IPS DF 19.7 (cell line): ENCODE measurements around the gene STRADA.
A peak's percentile ranks its signal among the peaks of the same experiment; 100 is the strongest.

Experiments
- DNase-seq: peaks from one replicate; pipeline ENCODE4 v3.0.0-alpha.2; 2013; ENCODE audit warnings: low read depth, low spot score

Gene STRADA, protein sequence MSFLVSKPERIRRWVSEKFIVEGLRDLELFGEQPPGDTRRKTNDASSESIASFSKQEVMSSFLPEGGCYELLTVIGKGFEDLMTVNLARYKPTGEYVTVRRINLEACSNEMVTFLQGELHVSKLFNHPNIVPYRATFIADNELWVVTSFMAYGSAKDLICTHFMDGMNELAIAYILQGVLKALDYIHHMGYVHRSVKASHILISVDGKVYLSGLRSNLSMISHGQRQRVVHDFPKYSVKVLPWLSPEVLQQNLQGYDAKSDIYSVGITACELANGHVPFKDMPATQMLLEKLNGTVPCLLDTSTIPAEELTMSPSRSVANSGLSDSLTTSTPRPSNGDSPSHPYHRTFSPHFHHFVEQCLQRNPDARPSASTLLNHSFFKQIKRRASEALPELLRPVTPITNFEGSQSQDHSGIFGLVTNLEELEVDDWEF

DNA sequence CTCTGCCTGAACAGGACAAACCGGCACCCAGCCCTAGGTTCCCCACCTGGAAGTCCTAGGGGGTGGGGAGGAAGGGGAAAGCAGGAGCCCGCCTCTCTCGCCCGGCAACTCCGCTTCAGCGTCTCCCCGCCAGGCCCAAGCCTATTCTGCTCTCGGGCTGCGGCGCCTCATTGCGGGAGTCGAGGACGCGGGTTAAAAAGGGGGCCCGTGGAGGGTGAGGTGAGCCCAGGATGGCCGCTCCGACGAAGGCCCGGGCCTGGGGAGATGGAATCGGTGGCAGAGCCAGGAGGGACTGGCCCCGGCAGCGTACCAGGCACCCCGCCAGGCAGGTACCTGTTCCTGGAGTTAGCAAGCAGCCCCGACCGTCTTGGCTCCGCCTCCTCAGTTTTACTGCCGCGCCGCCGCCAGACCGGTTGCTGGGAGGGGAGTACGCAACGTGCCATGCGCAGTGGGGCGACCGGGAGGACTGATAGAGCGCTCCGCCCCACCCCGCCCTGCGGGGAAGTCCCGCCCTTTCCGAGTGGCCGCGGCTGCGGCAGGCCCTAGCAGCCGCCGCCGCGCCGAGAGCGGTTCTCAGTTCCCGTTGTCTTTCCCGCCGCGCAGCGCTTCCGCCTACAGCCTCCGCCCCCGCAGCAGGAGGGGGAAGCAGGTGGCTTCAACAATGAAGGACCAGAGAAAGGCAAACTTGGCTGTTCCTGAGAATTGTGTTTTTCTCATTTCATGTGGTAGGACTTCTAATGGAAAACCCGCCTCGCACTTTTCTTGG, at the start of gene STRADA:
TSS of gene STRADA (minus strand) at position 392 of the 766 bp plus-strand sequence. CDS start 13,430 bp downstream, outside the sequence.
- DNase-seq, result peak; percentile 93

DNA sequence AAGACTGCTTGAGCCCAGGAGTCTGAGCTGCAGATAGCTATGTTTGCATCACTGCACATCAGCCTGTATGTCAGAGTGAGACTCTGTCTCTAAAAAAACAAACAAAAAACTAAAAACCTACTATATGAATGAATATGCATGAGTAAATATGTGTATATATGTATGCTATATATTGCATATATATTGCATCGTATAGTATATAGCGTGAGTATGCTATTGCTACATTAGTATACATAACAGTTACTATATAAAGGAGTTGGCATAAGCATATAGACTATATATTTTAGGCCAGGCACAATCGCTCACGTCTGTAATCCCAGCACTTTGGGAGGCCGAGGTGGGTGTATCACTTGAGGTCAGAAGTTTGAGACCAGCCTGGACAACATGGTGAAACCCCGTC, 48.5 kb upstream of the STRADA start:
- DNase-seq, result no peak

DNA sequence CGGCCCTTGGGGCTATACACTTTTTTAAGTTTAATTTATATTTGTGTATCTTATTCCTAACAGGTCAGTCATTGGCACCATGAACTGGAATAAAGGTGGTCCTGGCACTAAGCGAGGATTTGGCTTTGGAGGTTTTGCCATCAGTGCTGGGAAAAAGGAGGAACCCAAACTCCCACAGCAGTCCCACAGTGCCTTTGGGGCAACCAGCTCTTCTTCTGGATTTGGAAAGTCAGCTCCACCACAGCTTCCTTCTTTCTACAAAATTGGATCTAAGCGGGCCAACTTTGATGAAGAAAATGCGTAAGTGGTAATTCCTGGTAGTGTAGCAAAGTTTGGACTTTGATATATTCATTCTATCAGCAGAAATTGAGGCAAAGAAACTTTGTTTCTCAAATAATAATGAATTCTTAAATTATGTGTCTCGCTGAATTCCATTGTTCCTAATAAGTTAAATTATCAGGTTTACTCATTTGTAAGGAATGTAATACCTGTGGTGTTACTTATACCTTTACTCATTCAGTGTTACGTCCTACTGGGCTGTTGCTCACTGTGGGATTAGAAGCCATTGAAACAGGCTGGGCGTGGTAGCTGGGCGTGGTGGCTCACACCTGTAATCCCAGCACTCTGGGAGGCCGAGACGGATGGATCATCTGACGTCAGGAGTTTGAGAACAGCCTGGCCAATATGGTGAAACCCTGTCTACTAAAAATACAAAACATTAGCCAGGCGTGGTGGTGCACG, 45.5 kb upstream of the STRADA start:
- no peak for DNase-seq

DNA sequence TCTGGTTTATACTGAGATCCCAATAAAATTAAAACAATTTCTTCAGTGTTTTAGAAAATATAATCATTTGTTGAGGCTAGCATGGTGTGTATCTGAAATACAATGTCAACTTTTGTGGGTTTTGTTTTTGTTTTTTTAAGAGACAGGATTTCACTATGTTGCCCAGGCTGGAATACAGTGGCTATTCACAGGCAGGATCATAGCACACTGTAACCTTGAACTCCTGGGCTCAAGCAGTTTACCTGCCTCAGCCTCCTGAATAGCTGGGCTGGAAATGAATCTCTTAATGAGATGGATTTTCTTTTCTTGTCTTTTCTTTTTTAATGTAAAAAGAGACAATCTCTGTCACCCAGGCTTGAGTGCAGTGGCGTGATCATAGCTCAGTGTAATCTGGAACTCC, 44.5 kb upstream of the STRADA start:
- no peak for DNase-seq

DNA sequence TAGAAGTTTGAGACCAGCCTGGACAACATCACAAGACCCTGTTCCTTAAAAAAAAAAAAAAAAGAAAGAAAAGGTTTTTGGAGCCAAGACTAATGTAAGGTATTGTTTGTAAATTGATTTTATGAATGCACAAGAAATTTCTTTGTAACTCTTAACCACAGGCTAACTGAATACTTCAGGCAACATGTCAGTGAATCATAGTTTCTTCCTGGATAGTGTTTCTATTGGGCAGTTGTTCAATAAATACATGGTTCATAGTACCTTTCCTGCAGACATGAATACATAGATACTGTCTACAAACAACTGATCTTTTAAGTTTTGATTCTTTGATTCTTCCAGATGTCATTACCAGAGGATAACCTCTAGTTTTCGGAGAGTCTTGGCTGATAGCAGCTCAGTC, 44.0 kb upstream of the STRADA start:
- DNase-seq, result no peak

DNA sequence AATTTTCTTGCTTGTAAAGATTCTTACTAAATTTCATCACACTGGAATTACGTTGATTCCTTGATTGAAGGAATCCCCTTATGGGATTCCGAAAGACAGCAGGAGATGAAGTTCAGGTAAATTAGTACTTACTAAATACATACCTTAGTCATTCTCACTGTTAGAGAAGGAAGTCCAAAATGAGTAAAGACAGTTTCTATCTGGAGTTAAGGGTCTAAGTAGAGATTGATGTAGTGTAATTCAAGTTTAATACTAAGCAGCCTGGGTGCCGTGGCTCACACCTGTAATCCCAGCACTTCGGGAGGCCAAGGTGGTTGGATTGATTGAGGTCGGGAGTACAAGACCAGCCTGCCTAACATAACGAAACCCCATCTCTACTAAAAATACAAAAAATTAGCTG, 41.9 kb upstream of the STRADA start:
- no peak for DNase-seq

DNA sequence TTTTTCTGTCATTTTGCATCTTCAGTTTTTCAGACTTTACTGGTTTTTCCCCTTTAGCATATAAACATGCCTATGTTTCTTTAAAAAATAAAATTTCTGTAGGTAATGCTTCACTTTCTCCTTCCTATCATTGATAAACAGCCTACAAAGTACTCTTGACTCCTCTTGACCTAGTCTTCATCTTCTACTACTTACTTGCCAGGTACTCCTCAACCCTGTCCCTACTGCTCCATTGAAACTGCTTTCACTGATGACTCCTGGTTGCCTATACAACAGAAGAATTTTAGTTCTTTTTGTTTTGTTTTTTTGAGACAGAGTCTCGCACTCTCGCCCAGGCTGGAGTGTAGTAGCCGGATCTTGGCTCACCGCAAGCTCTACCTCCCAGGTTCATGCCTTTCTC, 39.3 kb upstream of the STRADA start:
- DNase-seq, result no peak

DNA sequence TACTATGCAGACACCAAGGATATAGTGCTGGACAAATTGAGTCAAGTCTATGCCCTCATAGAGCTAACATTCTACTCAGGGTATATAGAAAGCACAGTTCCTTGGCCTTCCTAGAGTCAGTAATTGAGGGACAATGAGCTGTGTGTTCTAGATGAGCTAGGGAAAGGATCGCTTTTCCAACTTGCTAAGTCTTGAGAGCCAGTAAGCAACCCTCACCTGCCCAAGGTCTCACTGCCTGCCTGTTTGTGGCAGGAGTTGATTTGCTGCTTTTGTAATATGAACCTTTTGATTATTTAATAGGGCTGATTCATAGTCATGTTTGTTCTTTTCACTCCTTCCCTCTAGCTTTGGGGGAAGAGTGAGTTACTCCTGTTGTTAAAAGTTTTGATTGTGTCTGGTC, 38.9 kb upstream of the STRADA start:
- DNase-seq, result no peak

DNA sequence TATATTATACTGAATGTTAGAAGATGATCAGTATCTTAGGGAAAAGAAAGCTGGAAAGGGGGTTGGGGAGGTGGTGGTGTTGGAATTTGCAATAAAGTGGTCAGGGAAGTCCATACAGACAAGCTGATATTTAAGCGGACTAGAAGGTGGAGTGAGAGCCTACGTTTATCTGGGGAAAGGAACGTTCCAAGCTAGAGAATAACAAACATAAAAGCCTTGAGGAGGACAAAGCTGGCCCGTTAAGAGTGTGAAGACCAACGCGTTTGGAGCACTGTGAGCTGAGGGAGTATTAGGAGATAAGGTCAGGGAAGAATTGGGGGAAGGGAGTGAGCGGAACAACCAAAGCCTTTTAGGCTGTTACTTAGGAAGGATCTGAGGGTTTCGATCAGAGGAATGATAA, 33.8 kb upstream of the STRADA start:
- no peak for DNase-seq

DNA sequence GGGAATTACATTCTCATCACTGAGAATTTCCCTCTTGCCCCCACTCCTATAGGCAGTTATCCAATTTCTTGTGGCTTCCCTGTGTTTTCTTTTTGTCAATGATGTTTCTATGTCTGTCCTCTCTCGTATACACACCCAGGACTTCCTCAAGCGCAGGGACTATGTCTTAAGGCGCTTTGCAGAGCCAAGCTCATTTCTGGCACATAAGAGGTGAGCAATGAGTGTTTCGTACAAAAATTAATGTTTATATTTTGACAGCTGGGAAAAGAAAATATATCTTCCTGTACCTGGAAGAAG, 33.3 kb upstream of the STRADA start:
- no peak for DNase-seq

DNA sequence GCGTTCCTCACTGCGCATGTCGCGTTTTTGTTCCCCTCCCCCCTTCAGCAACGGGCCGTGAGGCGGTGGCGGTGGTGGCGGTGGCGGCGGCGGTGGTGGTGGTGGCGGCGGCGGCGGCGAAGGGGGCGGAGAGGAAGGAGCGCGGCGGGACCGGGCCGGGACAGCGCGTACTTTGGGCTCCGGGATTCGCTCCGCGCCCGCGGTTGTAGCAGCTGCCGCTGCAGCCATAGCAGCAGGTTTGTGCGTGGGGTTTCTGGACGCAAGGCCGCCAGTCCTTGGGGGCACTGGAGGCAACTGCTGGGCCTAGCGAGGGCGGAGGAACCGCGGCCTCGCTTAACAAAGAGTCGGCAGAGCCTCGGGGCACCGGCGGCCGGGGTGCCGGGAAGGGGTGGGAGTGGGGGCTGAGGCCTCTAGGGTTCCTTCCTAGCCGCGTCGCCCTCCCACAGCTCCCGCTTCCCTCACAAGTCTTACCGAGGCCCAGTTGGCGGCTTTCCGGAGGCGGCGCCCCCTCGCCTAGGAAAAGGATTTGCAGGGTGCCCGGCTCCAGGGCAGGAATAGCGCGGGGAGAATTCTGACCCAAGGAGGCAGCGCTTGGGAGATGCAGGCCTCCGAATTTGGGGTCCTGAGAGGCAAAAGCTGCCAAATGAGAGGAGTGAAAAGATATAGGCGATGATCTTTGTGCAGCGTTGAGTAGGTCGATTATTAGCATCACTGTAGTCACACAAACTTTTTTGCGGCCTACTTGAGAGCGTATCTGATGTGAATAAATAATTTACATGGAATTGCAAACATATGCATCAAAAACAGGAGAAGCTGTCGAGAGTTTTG, 32.8 kb upstream of the STRADA start, which contains the start of gene DDX42:
TSS of gene DDX42 (plus strand) at position 30 of the 828 bp plus-strand sequence. CDS start 12,880 bp downstream, outside the sequence.
- DNase-seq, result no peak

DNA sequence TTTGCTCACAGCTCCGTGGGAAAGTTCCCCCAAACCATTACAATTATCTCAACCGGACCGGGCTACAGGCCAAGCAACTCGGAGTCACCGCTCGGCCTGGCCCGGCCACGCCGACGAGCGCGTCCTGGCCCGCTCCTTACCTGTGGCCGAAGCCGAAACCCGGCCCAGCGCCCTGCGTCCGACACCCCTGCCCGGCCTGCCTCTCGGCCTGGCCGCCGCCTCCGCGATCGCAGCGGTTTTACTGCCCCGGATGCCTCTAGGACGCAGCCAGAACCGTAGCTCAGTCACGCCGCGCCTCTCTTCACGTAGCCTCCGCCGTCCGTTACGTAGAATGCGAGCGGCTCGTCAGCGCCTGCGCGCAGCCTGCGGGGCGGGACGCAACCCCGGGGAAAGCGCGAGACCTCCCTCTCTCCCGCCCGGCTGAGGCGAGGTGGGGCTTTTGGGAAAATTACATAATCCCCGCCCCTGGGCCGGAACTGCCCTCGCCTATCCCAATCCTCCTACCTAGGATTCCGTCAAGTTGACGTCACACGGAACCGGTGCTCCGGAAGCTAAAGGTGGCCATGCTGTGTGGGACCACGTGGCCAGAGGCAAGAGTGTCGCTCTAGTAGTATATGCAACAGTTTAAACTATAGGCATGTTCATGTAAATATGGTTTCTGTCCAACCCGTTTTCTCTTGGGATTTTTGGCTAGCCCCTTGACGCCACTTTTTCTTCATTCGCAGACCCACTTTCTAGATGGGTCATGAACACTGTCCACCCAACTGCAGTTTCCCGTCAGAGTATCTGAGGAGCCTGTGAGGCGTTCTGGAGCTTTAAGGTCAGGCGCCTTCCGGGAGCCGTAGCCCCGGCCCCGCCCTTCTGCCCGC, 31.9 kb upstream of the STRADA start, which contains the start of gene CCDC47:
TSS of gene CCDC47 (minus strand) at position 326 of the 869 bp plus-strand sequence. CDS start 7,422 bp downstream, outside the sequence.
- peak; percentile 98 for DNase-seq

DNA sequence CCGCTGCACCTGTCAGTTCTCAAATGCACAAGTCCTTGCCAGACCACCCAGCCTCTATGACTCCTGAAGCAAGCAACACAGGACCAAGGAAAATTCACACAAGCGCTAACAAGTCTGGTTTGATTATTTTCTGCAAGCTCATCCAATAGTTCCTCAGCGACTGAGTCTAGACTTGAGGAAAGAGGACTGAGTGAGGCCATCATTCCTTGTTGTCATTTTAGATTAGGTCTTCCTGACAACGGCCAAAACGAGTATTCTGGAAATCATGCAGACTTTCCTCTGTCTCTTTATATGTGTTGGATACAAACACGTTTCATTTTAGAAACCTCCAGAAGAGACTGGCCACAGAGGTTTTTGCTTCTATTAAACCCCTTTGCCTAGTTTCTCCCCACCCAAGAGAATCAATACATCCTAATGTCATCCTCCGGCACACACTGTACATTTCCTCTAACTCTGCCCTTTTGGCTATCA, 31.2 kb upstream of the STRADA start:
- DNase-seq, result no peak

DNA sequence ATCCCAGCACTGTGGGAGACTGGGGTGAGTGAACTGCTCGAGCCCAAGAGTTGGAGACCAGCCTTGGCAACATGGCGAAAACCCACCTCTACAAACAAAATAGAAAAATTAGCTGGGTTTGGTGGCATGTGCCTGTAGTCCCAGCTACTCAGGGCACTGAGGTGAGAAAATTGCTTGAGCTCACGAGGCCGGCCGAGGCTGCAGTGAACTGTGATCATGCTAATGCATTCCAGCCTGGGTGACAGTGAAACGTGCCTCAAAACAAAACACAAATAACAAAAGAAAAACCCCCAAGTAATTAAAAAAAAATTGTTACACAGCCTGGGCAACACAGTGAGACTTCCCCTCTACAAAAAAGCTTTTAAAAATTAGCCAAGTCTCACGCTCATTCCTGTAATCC, 26.8 kb upstream of the STRADA start:
- DNase-seq, result no peak

DNA sequence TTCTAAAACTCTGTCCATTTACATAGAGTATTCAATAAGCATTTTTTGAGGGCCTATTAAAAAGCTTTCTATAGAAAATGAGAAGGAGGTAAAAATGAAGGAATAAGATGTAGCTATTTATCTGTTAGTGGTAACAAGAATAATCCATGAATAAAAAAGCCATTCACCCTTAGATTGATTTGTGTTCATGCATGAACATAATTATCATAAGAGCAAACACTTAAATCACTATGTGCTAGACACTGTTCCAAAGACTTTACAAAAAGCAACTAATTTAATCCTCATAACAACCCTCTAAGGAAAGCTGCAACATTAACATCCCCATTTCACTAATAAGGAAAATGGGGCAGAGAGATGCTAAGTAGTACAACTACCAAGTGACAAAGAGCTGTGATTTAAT, 25.2 kb upstream of the STRADA start:
- DNase-seq, result no peak

DNA sequence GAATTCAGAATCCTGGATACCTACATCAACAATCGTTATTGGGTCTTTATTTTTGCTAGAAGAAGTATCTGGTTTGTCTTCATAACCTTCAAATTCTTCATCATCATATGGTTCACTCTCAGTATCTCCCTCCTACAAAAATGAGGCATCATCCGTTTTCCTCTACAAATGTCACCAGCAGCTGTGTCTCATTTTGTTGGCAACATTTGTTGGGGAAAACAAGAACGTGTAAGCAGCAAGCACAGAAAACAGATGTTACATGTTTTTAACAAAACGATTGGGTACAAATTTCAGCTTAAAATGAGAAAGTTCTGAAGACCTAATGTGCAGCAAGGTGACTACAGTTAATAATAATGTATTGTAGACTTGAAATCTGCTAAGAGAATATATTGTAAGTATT, 23.1 kb upstream of the STRADA start:
- DNase-seq, result no peak

DNA sequence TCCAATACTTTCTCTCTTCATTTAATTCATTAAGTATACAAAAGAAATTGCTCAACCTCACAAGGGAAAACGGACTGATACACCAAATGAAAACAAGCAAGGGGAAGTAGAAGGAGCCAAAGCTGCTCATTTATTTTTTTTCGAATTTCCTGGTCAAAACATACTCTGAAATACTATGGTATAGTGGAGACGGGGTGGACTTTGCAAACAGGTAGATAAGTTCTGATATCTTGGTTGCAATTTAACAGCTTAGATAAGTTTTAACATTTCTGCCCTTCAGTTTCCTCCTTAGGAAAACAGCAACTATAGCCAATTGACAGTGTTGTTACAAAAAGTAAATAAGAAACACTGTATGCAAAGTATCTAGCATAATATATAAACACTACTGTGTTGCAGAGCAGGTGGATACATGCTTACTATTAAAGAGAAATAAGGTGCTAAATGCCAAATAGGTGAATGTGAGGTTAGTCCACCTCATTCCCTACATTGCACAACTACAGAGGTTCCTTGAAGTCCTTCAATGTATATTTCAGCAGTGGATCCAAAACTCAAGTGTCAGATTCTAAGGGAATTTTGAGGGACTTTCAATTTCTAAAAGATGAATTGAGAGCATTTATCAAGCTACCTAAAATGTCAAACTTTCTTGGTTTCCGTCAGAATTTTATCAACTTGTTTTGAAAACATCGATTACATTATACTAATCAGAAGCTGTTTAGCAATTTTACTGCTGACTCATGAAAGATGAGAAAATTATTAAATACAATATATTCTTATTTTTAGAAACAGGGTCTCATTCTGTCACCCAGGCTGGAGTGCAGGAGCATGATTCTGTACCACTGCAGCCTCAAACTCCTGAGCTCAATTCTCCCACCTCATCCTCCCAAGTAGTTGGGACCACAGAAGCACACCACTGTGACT, 20.8 kb upstream of the STRADA start:
- no peak for DNase-seq

DNA sequence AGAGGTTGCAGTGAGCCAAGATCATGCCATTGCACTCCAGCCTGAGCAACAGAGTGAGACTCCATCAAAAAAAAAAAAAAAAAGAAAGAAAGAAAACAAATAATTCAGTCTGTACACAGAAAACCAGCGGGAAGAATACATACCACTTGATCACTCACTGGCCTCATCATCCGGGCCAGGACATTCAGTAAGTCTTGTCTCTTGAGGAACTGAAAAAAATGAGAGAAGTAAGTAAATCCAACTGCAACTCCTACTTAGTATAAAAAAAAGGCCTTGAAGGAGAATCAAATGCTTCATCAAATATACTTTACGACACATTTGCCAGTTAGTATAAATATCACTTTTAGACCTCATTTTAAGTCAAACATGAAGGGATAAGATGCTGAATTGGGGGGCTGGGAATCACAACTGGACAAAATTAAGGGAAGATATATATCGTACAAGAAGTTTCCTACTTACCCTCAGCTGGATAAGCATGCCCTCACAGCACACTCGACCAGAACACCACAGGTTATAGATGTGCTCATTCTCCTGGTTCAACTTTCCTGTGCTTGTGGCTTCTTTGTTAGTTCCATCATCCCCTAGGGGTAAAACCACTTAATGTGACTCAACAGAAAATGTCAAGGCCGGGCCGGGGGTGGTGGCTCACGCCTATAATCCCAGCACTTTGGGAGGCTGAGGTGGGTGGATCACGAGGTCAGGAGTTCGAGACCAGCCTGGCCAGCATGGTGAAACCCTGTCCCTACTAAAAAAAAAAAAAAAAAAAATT, 19.4 kb upstream of the STRADA start:
- no peak for DNase-seq
